SK-N-MC (cell line): Measurements from ENCODE around the gene MS4A1.
"Not testable (repeated sequence)": the region's sequence is repeated elsewhere in the genome, so short reads cannot be mapped to it uniquely, and the experiment has no call there.

Experiments
- DNase-seq: peaks from one replicate; pipeline ENCODE4 v3.0.0-alpha.2; 2011; ENCODE audit warnings: low read depth, low spot score
- H3K27ac ChIP-seq: fragments of 200-600 bp; sonication (generic); 2 replicates; pipeline ENCODE4 v1.5.1; 2016; ENCODE audit warnings: mixed run types
- H3K36me3 ChIP-seq: fragments of 200-600 bp; sonication (generic); 2 replicates; pipeline ENCODE4 v1.6.1; 2017; ENCODE audit warnings: antibody characterized with exemption, low read length, mixed read lengths; ENCODE audit not compliant: insufficient read depth
- H3K4me3 ChIP-seq: fragments of 200-600 bp; sonication (generic); 2 replicates; pipeline ENCODE4 v1.5.1; 2016
- H3K9ac ChIP-seq: fragments of 200-600 bp; sonication (generic); 2 replicates; pipeline ENCODE4 v1.8.0; 2017; ENCODE audit warnings: mixed run types, mixed read lengths; ENCODE audit not compliant: insufficient read length
- H3K9me3 ChIP-seq: fragments of 200-600 bp; sonication (generic); 2 replicates; pipeline ENCODE4 v1.6.1; 2017; ENCODE audit warnings: low read depth, mild to moderate bottlenecking, antibody characterized with exemption, low read length, moderate library complexity, mixed read lengths
- EZH2 ChIP-seq: fragments of 200-600 bp; sonication (generic); IDR thresholded peaks from one replicate; pipeline ENCODE4 v1.6.1; 2017; ENCODE audit warnings: antibody characterized with exemption
- FOXP2 ChIP-seq: optimal IDR thresholded peaks from 2 replicates; pipeline ENCODE3; 2011; ENCODE audit warnings: mild to moderate bottlenecking, moderate library complexity; ENCODE audit not compliant: insufficient read depth; ENCODE audit errors: extremely low read length, control extremely low read depth
- POLR2AphosphoS5 ChIP-seq: IDR thresholded peaks from 2 replicates; pipeline ENCODE4 v1.6.1; 2012; ENCODE audit warnings: mild to moderate bottlenecking, low read depth, low read length, borderline replicate concordance

MS4A1 gene

GRCh38 chr11:60455531-60456042 lies at the start of gene MS4A1:
Gene MS4A1 (plus strand): TSS chr11:60455847. CDS start chr11:60462375, 6,528 bp downstream.
- no peak within 1 kb of the TSS for H3K4me3 ChIP-seq
- H3K9me3 ChIP-seq = no peaks in the 10 kb centered on the region
- no peak within 1 kb of the TSS for H3K9ac ChIP-seq
- H3K27ac ChIP-seq = no peak within 1 kb of the TSS
- TF ChIP-seq EZH2 (no peak), FOXP2 (no peak), POLR2AphosphoS5 (no peak)
- no peak for DNase-seq
- no peaks in the 10 kb centered on the region for H3K36me3 ChIP-seq

GRCh38 chr11:60420015-60420414 lies 35.6 kb upstream of the MS4A1 start:
- no peak for TF ChIP-seq EZH2
- no peak for TF ChIP-seq FOXP2
- no peak for TF ChIP-seq POLR2AphosphoS5
- Histone ChIP-seq H3K9ac (no peak overlapping the region), H3K9me3 (no peaks in the 10 kb centered on the region), H3K27ac (no peak overlapping the region), H3K36me3 (no peaks in the 10 kb centered on the region), H3K4me3 (no peak overlapping the region)
- no peak for DNase-seq

GRCh38 chr11:60422609-60423008 lies 33.0 kb upstream of the MS4A1 start:
- no peak overlapping the region for H3K27ac ChIP-seq
- DNase-seq = no peak
- H3K4me3 ChIP-seq = no peak overlapping the region
- H3K9me3 ChIP-seq = no peaks in the 10 kb centered on the region
- TF ChIP-seq FOXP2 (no peak), POLR2AphosphoS5 (no peak), EZH2 (no peak)
- H3K9ac ChIP-seq = no peak overlapping the region
- no peaks in the 10 kb centered on the region for H3K36me3 ChIP-seq

- TF ChIP-seq POLR2AphosphoS5 = no peak
- TF ChIP-seq FOXP2 = no peak
- no peak for TF ChIP-seq EZH2
- DNase-seq = no peak
- Histone ChIP-seq H3K4me3 (no peak overlapping the region), H3K9ac (no peak overlapping the region), H3K36me3 (no peaks in the 10 kb centered on the region), H3K9me3 (no peaks in the 10 kb centered on the region), H3K27ac (no peak overlapping the region)
These were observed 27.1 kb upstream of the MS4A1 start for GRCh38 chr11:60428517-60428916.

- no peaks in the 10 kb centered on the region for H3K9me3 ChIP-seq
- no peak within 1 kb of the TSS for H3K9ac ChIP-seq
- H3K36me3 ChIP-seq = no peaks in the 10 kb centered on the region
- DNase-seq = no peak
- no peak for TF ChIP-seq FOXP2
- no peak for TF ChIP-seq POLR2AphosphoS5
- TF ChIP-seq EZH2 = no peak
- no peak within 1 kb of the TSS for H3K4me3 ChIP-seq
- no peak within 1 kb of the TSS for H3K27ac ChIP-seq
These were observed 26.4 kb upstream of the MS4A1 start, which contains the start of gene MS4A5 for GRCh38 chr11:60429272-60429671. Gene MS4A5 (plus strand): TSS chr11:60429572. CDS start chr11:60429675, 103 bp downstream.

GRCh38 chr11:60431251-60431650 lies 24.4 kb upstream of the MS4A1 start:
- no peak for DNase-seq
- Histone ChIP-seq H3K9me3 (no peaks in the 10 kb centered on the region), H3K4me3 (no peak overlapping the region), H3K36me3 (no peaks in the 10 kb centered on the region), H3K9ac (no peak overlapping the region), H3K27ac (no peak overlapping the region)
- TF ChIP-seq POLR2AphosphoS5 = no peak
- TF ChIP-seq FOXP2 = no peak
- no peak for TF ChIP-seq EZH2

- TF ChIP-seq EZH2 (no peak), POLR2AphosphoS5 (no peak), FOXP2 (no peak)
- no peak for DNase-seq
- H3K9ac ChIP-seq = no peak overlapping the region
- no peak overlapping the region for H3K4me3 ChIP-seq
- no peak overlapping the region for H3K27ac ChIP-seq
- no peaks in the 10 kb centered on the region for H3K9me3 ChIP-seq
- H3K36me3 ChIP-seq = no peaks in the 10 kb centered on the region
These were observed 22.2 kb upstream of the MS4A1 start for GRCh38 chr11:60433401-60433800.

- Histone ChIP-seq H3K27ac (no peak overlapping the region), H3K4me3 (no peak overlapping the region), H3K36me3 (no peaks in the 10 kb centered on the region), H3K9ac (no peak overlapping the region), H3K9me3 (no peaks in the 10 kb centered on the region)
- TF ChIP-seq POLR2AphosphoS5 (no peak), EZH2 (no peak), FOXP2 (no peak)
- DNase-seq = no peak
These were observed 8.6 kb upstream of the MS4A1 start for GRCh38 chr11:60447070-60447469.

GRCh38 chr11:60447846-60448245 lies 7.8 kb upstream of the MS4A1 start:
- H3K9ac ChIP-seq = no peak overlapping the region
- DNase-seq = no peak
- no peaks in the 10 kb centered on the region for H3K9me3 ChIP-seq
- H3K36me3 ChIP-seq = no peaks in the 10 kb centered on the region
- TF ChIP-seq FOXP2 (no peak), POLR2AphosphoS5 (no peak), EZH2 (no peak)
- no peak overlapping the region for H3K4me3 ChIP-seq
- H3K27ac ChIP-seq = no peak overlapping the region

- not testable (repeated sequence) for H3K4me3 ChIP-seq, DNase-seq, H3K9me3 ChIP-seq, H3K27ac ChIP-seq, H3K9ac ChIP-seq, H3K36me3 ChIP-seq
These were observed 4.5 kb upstream of the MS4A1 start for GRCh38 chr11:60451185-60451584.
